ENCODE data around the gene CAGE1.
"Not testable (repeated sequence)": the region's sequence is repeated elsewhere in the genome, so short reads cannot be mapped to it uniquely, and the experiment has no call there.

The CAGE1 gene

GRCh38 chr6:7335519-7335918 is 54.0 kb downstream of the CAGE1 start:
- no peaks in the 10 kb centered on the region for H3K36me3 ChIP-seq (ENCODE audit: control insufficient read depth, insufficient read depth, low read length)
- no peaks in the 10 kb centered on the region for H3K27me3 ChIP-seq (ENCODE audit: control insufficient read depth, insufficient read depth, low read length)

GRCh38 chr6:7334685-7335084 is 54.9 kb downstream of the CAGE1 start:
- H3K9ac ChIP-seq (ENCODE audit: low read depth, low read length), result no peak overlapping the region
- H3K4me3 ChIP-seq (ENCODE audit: low read depth, low read length), result no peak overlapping the region
- no peak overlapping the region for H3K27ac ChIP-seq (ENCODE audit: low read depth, low read length)
- no peaks in the 10 kb centered on the region for H3K36me3 ChIP-seq (ENCODE audit: control insufficient read depth, insufficient read depth, low read length)
- H3K4me1 ChIP-seq (ENCODE audit: control insufficient read depth, insufficient read depth, low read length), result no peaks in the 10 kb centered on the region
- H3K9me3 ChIP-seq (ENCODE audit: control insufficient read depth, insufficient read depth, low read length), result no peaks in the 10 kb centered on the region
- H3K27me3 ChIP-seq (ENCODE audit: control insufficient read depth, insufficient read depth, low read length), result no peaks in the 10 kb centered on the region

More at GRCh38 chr6:7335519-7335918, 54.0 kb downstream of the CAGE1 start:
- Histone ChIP-seq H3K9me3 (ENCODE audit: control insufficient read depth, insufficient read depth, low read length) (no peaks in the 10 kb centered on the region), H3K9ac (ENCODE audit: low read depth, low read length) (no peak overlapping the region), H3K4me3 (ENCODE audit: low read depth, low read length) (no peak overlapping the region), H3K4me1 (ENCODE audit: control insufficient read depth, insufficient read depth, low read length) (no peaks in the 10 kb centered on the region), H3K27ac (ENCODE audit: low read depth, low read length) (no peak overlapping the region)

GRCh38 chr6:7332090-7332745 is 57.3 kb downstream of the CAGE1 start:
- no peaks in the 10 kb centered on the region for H3K9me3 ChIP-seq (ENCODE audit: control insufficient read depth, insufficient read depth, low read length)

GRCh38 chr6:7331452-7331851 is 58.1 kb downstream of the CAGE1 start:
- H3K36me3 ChIP-seq (ENCODE audit: control insufficient read depth, insufficient read depth, low read length), result no peaks in the 10 kb centered on the region
- no peaks in the 10 kb centered on the region for H3K9me3 ChIP-seq (ENCODE audit: control insufficient read depth, insufficient read depth, low read length)
- H3K4me3 ChIP-seq (ENCODE audit: low read depth, low read length), result no peak overlapping the region
- no peak overlapping the region for H3K9ac ChIP-seq (ENCODE audit: low read depth, low read length)
- no peaks in the 10 kb centered on the region for H3K27me3 ChIP-seq (ENCODE audit: control insufficient read depth, insufficient read depth, low read length)
- no peaks in the 10 kb centered on the region for H3K4me1 ChIP-seq (ENCODE audit: control insufficient read depth, insufficient read depth, low read length)
- H3K27ac ChIP-seq (ENCODE audit: low read depth, low read length), result no peak overlapping the region

More at GRCh38 chr6:7332090-7332745, 57.3 kb downstream of the CAGE1 start:
- Histone ChIP-seq H3K36me3 (ENCODE audit: control insufficient read depth, insufficient read depth, low read length) (no peaks in the 10 kb centered on the region), H3K27ac (ENCODE audit: low read depth, low read length) (no peak overlapping the region), H3K9ac (ENCODE audit: low read depth, low read length) (no peak overlapping the region), H3K4me3 (ENCODE audit: low read depth, low read length) (no peak overlapping the region), H3K4me1 (ENCODE audit: control insufficient read depth, insufficient read depth, low read length) (no peaks in the 10 kb centered on the region), H3K27me3 (ENCODE audit: control insufficient read depth, insufficient read depth, low read length) (no peaks in the 10 kb centered on the region)

GRCh38 chr6:7328243-7328642 is 61.3 kb downstream of the CAGE1 start:
- H3K4me3 ChIP-seq (ENCODE audit: low read depth, low read length), result no peak overlapping the region
- H3K9me3 ChIP-seq (ENCODE audit: control insufficient read depth, insufficient read depth, low read length), result no peaks in the 10 kb centered on the region

GRCh38 chr6:7325750-7326149 is 63.8 kb downstream of the CAGE1 start:
- Histone ChIP-seq H3K27me3 (ENCODE audit: control insufficient read depth, insufficient read depth, low read length) (no peaks in the 10 kb centered on the region), H3K27ac (ENCODE audit: low read depth, low read length) (no peak overlapping the region), H3K4me1 (ENCODE audit: control insufficient read depth, insufficient read depth, low read length) (no peaks in the 10 kb centered on the region), H3K9ac (ENCODE audit: low read depth, low read length) (no peak overlapping the region), H3K36me3 (ENCODE audit: control insufficient read depth, insufficient read depth, low read length) (no peaks in the 10 kb centered on the region), H3K9me3 (ENCODE audit: control insufficient read depth, insufficient read depth, low read length) (no peaks in the 10 kb centered on the region), H3K4me3 (ENCODE audit: low read depth, low read length) (no peak overlapping the region)

More at GRCh38 chr6:7328243-7328642, 61.3 kb downstream of the CAGE1 start:
- Histone ChIP-seq H3K4me1 (ENCODE audit: control insufficient read depth, insufficient read depth, low read length) (no peaks in the 10 kb centered on the region), H3K27ac (ENCODE audit: low read depth, low read length) (no peak overlapping the region), H3K27me3 (ENCODE audit: control insufficient read depth, insufficient read depth, low read length) (no peaks in the 10 kb centered on the region), H3K9ac (ENCODE audit: low read depth, low read length) (no peak overlapping the region), H3K36me3 (ENCODE audit: control insufficient read depth, insufficient read depth, low read length) (no peaks in the 10 kb centered on the region)

GRCh38 chr6:7324520-7324919 is 65.0 kb downstream of the CAGE1 start:
- H3K9ac ChIP-seq (ENCODE audit: low read depth, low read length), result no peak overlapping the region
- no peaks in the 10 kb centered on the region for H3K4me1 ChIP-seq (ENCODE audit: control insufficient read depth, insufficient read depth, low read length)
- H3K9me3 ChIP-seq (ENCODE audit: control insufficient read depth, insufficient read depth, low read length), result no peaks in the 10 kb centered on the region
- H3K36me3 ChIP-seq (ENCODE audit: control insufficient read depth, insufficient read depth, low read length), result no peaks in the 10 kb centered on the region
- H3K27ac ChIP-seq (ENCODE audit: low read depth, low read length), result no peak overlapping the region
- no peaks in the 10 kb centered on the region for H3K27me3 ChIP-seq (ENCODE audit: control insufficient read depth, insufficient read depth, low read length)
- no peak overlapping the region for H3K4me3 ChIP-seq (ENCODE audit: low read depth, low read length)

- Histone ChIP-seq H3K4me3 (ENCODE audit: low read depth, low read length) (no peak overlapping the region), H3K4me1 (ENCODE audit: control insufficient read depth, insufficient read depth, low read length) (no peaks in the 10 kb centered on the region), H3K27ac (ENCODE audit: low read depth, low read length) (no peak overlapping the region), H3K9ac (ENCODE audit: low read depth, low read length) (no peak overlapping the region), H3K9me3 (ENCODE audit: control insufficient read depth, insufficient read depth, low read length) (no peaks in the 10 kb centered on the region), H3K36me3 (ENCODE audit: control insufficient read depth, insufficient read depth, low read length) (no peaks in the 10 kb centered on the region), H3K27me3 (ENCODE audit: control insufficient read depth, insufficient read depth, low read length) (no peaks in the 10 kb centered on the region)
Observed at GRCh38 chr6:7323074-7323473, 66.5 kb downstream of the CAGE1 start.

- not testable (repeated sequence) for H3K27ac ChIP-seq (ENCODE audit: low read depth, low read length); H3K4me3 ChIP-seq (ENCODE audit: low read depth, low read length); H3K4me1 ChIP-seq (ENCODE audit: control insufficient read depth, insufficient read depth, low read length); H3K27me3 ChIP-seq (ENCODE audit: control insufficient read depth, insufficient read depth, low read length); H3K36me3 ChIP-seq (ENCODE audit: control insufficient read depth, insufficient read depth, low read length); H3K9ac ChIP-seq (ENCODE audit: low read depth, low read length); H3K9me3 ChIP-seq (ENCODE audit: control insufficient read depth, insufficient read depth, low read length)
Observed at GRCh38 chr6:7321866-7322265, 67.7 kb downstream of the CAGE1 start.

GRCh38 chr6:7319406-7319805 is 70.1 kb downstream of the CAGE1 start:
- not testable (repeated sequence) for H3K27ac ChIP-seq (ENCODE audit: low read depth, low read length); H3K9me3 ChIP-seq (ENCODE audit: control insufficient read depth, insufficient read depth, low read length); H3K9ac ChIP-seq (ENCODE audit: low read depth, low read length); H3K36me3 ChIP-seq (ENCODE audit: control insufficient read depth, insufficient read depth, low read length); H3K4me3 ChIP-seq (ENCODE audit: low read depth, low read length); H3K4me1 ChIP-seq (ENCODE audit: control insufficient read depth, insufficient read depth, low read length); H3K27me3 ChIP-seq (ENCODE audit: control insufficient read depth, insufficient read depth, low read length)

GRCh38 chr6:7317538-7317937 is 72.0 kb downstream of the CAGE1 start:
- Histone ChIP-seq H3K36me3 (ENCODE audit: control insufficient read depth, insufficient read depth, low read length) (no peaks in the 10 kb centered on the region), H3K27ac (ENCODE audit: low read depth, low read length) (no peak overlapping the region), H3K9me3 (ENCODE audit: control insufficient read depth, insufficient read depth, low read length) (no peaks in the 10 kb centered on the region), H3K4me1 (ENCODE audit: control insufficient read depth, insufficient read depth, low read length) (no peaks in the 10 kb centered on the region), H3K27me3 (ENCODE audit: control insufficient read depth, insufficient read depth, low read length) (no peaks in the 10 kb centered on the region), H3K4me3 (ENCODE audit: low read depth, low read length) (no peak overlapping the region), H3K9ac (ENCODE audit: low read depth, low read length) (no peak overlapping the region)
